HepG2 (cell line): ENCODE results near the gene TMEM14C. TPM values are rescaled to one million over a fixed set of nuclear protein-coding genes. Genes with fewer than 3 reads are reported as not detected.
A peak's percentile ranks its signal among the peaks of the same experiment; 100 is the strongest.

Source experiments
- ATF7 ChIP-seq, 2 experiments: fragments of 450-650 bp in 1 of 2; sonication (generic) in 1 of 2; formaldehyde crosslinking in 1 of 2; IDR thresholded peaks; 2 replicates each; pipeline versions ENCODE4 v1.4.0 to v1.6.1; 2016 to 2020; ENCODE audit warnings: antibody characterized with exemption in 1 of 2, mild to moderate bottlenecking in 1 of 2, missing genetic modification reagents in 1 of 2
- ELF4 ChIP-seq: sonication (generic); formaldehyde crosslinking; IDR thresholded peaks from 2 replicates; pipeline ENCODE4 v1.5.0; 2020; ENCODE audit warnings: missing genetic modification reagents, mild to moderate bottlenecking, moderate library complexity, borderline replicate concordance
- EP300 ChIP-seq, 3 experiments: sonication (generic) in 1 of 3; formaldehyde crosslinking in 1 of 3; IDR thresholded peaks; 2 replicates each; pipeline versions ENCODE4 v1.5.1 to v1.6.1; 2011 to 2020; ENCODE audit warnings: low read depth in 2 of 3, low read length in 2 of 3, borderline replicate concordance in 1 of 3, improper control_type of control experiment in 1 of 3, mild to moderate bottlenecking in 1 of 3, missing genetic modification reagents in 1 of 3, moderate library complexity in 1 of 3
- ESRRA ChIP-seq: sonication (generic); formaldehyde crosslinking; IDR thresholded peaks from 2 replicates; pipeline ENCODE4 v1.5.1; 2020; ENCODE audit warnings: mild to moderate bottlenecking, low read depth, missing genetic modification reagents
- GTF3A ChIP-seq: sonication (generic); formaldehyde crosslinking; conservative IDR thresholded peaks from 2 replicates; pipeline ENCODE4 v1.4.0; 2020; ENCODE audit warnings: mild to moderate bottlenecking, missing genetic modification reagents
- HDAC6 ChIP-seq: fragments of 200-600 bp; sonication (generic); IDR thresholded peaks from 2 replicates; pipeline ENCODE4 v1.7.0; 2017; ENCODE audit warnings: mild to moderate bottlenecking, antibody characterized with exemption, low read length, low read depth
- HOXA9 ChIP-seq: sonication (generic); formaldehyde crosslinking; IDR thresholded peaks from 2 replicates; pipeline ENCODE4 v1.8.1; 2022; ENCODE audit warnings: missing genetic modification reagents, mild to moderate bottlenecking, moderate library complexity, borderline replicate concordance
- HOXD1 ChIP-seq: sonication (generic); formaldehyde crosslinking; IDR thresholded peaks from 2 replicates; pipeline ENCODE4 v1.5.0; 2020; ENCODE audit warnings: missing genetic modification reagents
- ISL2 ChIP-seq: sonication (generic); formaldehyde crosslinking; IDR thresholded peaks from 2 replicates; pipeline ENCODE4 v1.5.0; 2020; ENCODE audit warnings: missing genetic modification reagents
- KDM3A ChIP-seq: IDR thresholded peaks from 2 replicates; pipeline ENCODE4 v1.6.1; 2018; ENCODE audit warnings: low read depth, missing compliant biosample characterization
- KDM4B ChIP-seq: sonication (generic); formaldehyde crosslinking; IDR thresholded peaks from 2 replicates; pipeline ENCODE4 v1.4.0; 2020; ENCODE audit warnings: missing genetic modification reagents
- KLF16 ChIP-seq, 2 experiments: sonication (generic) in 1 of 2; formaldehyde crosslinking in 1 of 2; IDR thresholded peaks; 2 replicates each; pipeline versions ENCODE4 v1.6.1 to v1.8.0; 2016 to 2023; ENCODE audit warnings: missing genetic modification reagents in 2 of 2, missing compliant biosample characterization in 1 of 2
- MTA1 ChIP-seq: sonication (generic); formaldehyde crosslinking; IDR thresholded peaks from 2 replicates; pipeline ENCODE4 v1.4.0; 2020; ENCODE audit warnings: missing genetic modification reagents, mild to moderate bottlenecking, borderline replicate concordance
- POLR2G ChIP-seq: fragments of 200-400 bp; formaldehyde crosslinking; IDR thresholded peaks from 2 replicates; pipeline ENCODE4 v1.6.1; 2018; ENCODE audit warnings: mild to moderate bottlenecking, low read depth, low read length, moderate library complexity
- RAD21 ChIP-seq: fragments of 450-650 bp; formaldehyde crosslinking; IDR thresholded peaks from 2 replicates; pipeline ENCODE4 v1.5.0; 2020; ENCODE audit warnings: mild to moderate bottlenecking
- SMAD1 ChIP-seq: sonication (generic); formaldehyde crosslinking; IDR thresholded peaks from 2 replicates; pipeline ENCODE4 v1.4.0; 2020; ENCODE audit warnings: missing genetic modification reagents, low read depth, mild to moderate bottlenecking, borderline replicate concordance
- SP2 ChIP-seq: sonication (generic); formaldehyde crosslinking; IDR thresholded peaks from 2 replicates; pipeline ENCODE4 v1.5.1; 2020; ENCODE audit warnings: mild to moderate bottlenecking, missing genetic modification reagents
- STAG1 ChIP-seq: sonication (generic); formaldehyde crosslinking; IDR thresholded peaks from 2 replicates; pipeline ENCODE4 v1.4.0; 2020; ENCODE audit warnings: missing genetic modification reagents
- ZMYM4 ChIP-seq: sonication (generic); formaldehyde crosslinking; IDR thresholded peaks from 2 replicates; pipeline ENCODE4 v1.8.1; 2023; ENCODE audit warnings: mild to moderate bottlenecking, missing genetic modification reagents
- ZNF232 ChIP-seq: sonication (generic); formaldehyde crosslinking; IDR thresholded peaks from 2 replicates; pipeline ENCODE4 v1.4.0; 2020; ENCODE audit warnings: missing genetic modification reagents, borderline replicate concordance
- ZNF335 ChIP-seq: sonication (generic); formaldehyde crosslinking; IDR thresholded peaks from 2 replicates; pipeline ENCODE4 v1.4.0; 2020; ENCODE audit warnings: missing genetic modification reagents
- polyA plus RNA-seq, 8 experiments: library from polyadenylated mRNA; depleted of rRNA in 3 of 8; stranded (reverse) in 7 of 8; unstranded in 1 of 8; fragments of >200 nt; fragmentation: Illumina TruSeq in 4 of 8; extraction: Trizol in 4 of 8; gene quantifications; 2 replicates each; pipeline versions ENCODE4 v1.2.1 to v1.2.3, GENCODE V29; 2011 to 2016; ENCODE audit warnings: low read depth in 4 of 8, missing spikeins in 1 of 8, mixed read lengths in 1 of 8; ENCODE audit not compliant: insufficient read depth in 1 of 8
- total RNA-seq, 5 experiments: library from RNA; depleted of rRNA; stranded (reverse); fragments of >200 nt; fragmentation: Illumina TruSeq; extraction: Trizol; gene quantifications; 2 replicates each; pipeline ENCODE4 v1.2.3, GENCODE V29; 2016; ENCODE audit warnings: low read depth in 1 of 5
- TF ChIP-seq, protein P1 (sequence below): sonication (generic); formaldehyde crosslinking; conservative IDR thresholded peaks from 2 replicates; pipeline ENCODE4 v1.4.0; 2020; ENCODE audit warnings: missing genetic modification reagents
- TF ChIP-seq, protein P2 (sequence below): sonication (generic); formaldehyde crosslinking; IDR thresholded peaks from 2 replicates; pipeline ENCODE4 v1.5.1; 2020; ENCODE audit warnings: mild to moderate bottlenecking, missing genetic modification reagents, moderate library complexity
- TF ChIP-seq, protein P3 (sequence below): sonication (generic); formaldehyde crosslinking; IDR thresholded peaks from 2 replicates; pipeline ENCODE4 v1.4.0; 2020; ENCODE audit warnings: missing genetic modification reagents, low read depth, mild to moderate bottlenecking, borderline replicate concordance

TMEM14C gene
- total and polyA plus RNA-seq, 2 of the 13 experiments (the other 11 are each of a cell fraction or from before 2014, with no cell fraction given), result 184 TPM

DNA sequence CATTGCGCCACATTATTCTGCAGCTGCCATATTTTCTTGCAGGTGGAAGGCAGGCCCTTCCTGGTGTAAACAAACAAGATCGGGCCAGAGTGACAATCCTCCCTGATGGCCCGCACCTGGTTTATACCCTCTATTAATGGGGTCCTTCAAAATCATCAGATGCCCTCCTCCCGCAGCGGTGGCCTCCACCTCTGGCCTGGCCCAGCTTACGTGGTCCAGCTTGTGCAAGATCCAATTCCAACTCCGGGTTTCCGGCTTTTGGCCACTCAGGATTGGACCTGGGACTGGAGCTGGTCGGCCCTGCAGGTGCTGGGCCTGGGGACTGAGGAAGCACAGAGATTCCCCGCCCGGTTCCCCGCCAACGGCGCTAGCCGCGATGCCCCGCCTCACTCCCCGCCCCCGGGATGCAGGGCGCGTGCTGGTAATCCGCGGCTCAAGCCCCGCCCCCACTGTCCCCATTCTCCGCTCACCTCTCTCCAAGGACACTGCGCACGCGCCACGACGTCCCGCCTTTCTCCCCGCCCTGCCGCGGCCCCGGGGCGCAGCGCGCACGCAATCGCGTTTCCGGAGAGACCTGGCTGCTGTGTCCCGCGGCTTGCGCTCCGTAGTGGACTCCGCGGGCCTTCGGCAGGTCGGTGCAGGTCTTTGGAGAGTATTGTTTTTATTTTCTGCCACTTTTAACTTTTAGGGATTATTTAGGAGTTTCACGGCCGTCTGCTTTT lies 24.5 kb downstream of the TMEM14C start, which contains the start of gene TMEM14B (continued):
- TF ChIP-seq, protein P1, sequence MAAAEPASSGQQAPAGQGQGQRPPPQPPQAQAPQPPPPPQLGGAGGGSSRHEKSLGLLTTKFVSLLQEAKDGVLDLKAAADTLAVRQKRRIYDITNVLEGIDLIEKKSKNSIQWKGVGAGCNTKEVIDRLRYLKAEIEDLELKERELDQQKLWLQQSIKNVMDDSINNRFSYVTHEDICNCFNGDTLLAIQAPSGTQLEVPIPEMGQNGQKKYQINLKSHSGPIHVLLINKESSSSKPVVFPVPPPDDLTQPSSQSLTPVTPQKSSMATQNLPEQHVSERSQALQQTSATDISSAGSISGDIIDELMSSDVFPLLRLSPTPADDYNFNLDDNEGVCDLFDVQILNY (CRISPR knock-in tag), result peak; percentile 68
- peak; percentile 97 for TF ChIP-seq ZNF335 (CRISPR knock-in tag)
- TF ChIP-seq ZMYM4 (CRISPR knock-in tag), result peak; percentile 90
- TF ChIP-seq GTF3A (CRISPR knock-in tag), result no peak
- TF ChIP-seq HOXD1 (CRISPR knock-in tag), result peak; percentile 70; the same call in 1 of the 2 replicates
- TF ChIP-seq SMAD1 (CRISPR knock-in tag), result no peak
- TF ChIP-seq MTA1, result peak; percentile 69; the same call in 1 of the 2 replicates
- TF ChIP-seq EP300 (IDR thresholded peaks at IDR 0.05; ENCODE audit: low read depth in 2 of 2, low read length in 2 of 2), result peak in 1 of 2 experiments; percentile 37; a peak in 3 of 4 replicates
- peak; percentile 32; the same call in 1 of the 2 replicates for TF ChIP-seq EP300 (CRISPR knock-in tag; IDR thresholded peaks at IDR 0.05; ENCODE audit: borderline replicate concordance)
- 0 out of 2 replicates have a peak, but pooled peaks have one; percentile 55 for TF ChIP-seq ISL2 (CRISPR knock-in tag)
- peak; percentile 91 for TF ChIP-seq KDM3A (CRISPR knock-in tag)
- TF ChIP-seq, protein P2, sequence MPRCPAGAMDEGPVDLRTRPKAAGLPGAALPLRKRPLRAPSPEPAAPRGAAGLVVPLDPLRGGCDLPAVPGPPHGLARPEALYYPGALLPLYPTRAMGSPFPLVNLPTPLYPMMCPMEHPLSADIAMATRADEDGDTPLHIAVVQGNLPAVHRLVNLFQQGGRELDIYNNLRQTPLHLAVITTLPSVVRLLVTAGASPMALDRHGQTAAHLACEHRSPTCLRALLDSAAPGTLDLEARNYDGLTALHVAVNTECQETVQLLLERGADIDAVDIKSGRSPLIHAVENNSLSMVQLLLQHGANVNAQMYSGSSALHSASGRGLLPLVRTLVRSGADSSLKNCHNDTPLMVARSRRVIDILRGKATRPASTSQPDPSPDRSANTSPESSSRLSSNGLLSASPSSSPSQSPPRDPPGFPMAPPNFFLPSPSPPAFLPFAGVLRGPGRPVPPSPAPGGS (CRISPR knock-in tag), result no peak; the same call in 1 of the 2 replicates
- TF ChIP-seq STAG1 (CRISPR knock-in tag), result peak; percentile 12; the same call in 1 of the 2 replicates
- no peak; the same call in 1 of the 2 replicates for TF ChIP-seq ZNF232 (CRISPR knock-in tag)
- TF ChIP-seq KLF16 (CRISPR knock-in tag; IDR thresholded peaks at IDR 0.05), result peak; percentile 31 to 80; a peak in 1 of 4 replicates
- no peak for TF ChIP-seq HDAC6
- peak; percentile 55; the same call in 1 of the 2 replicates for TF ChIP-seq SP2 (CRISPR knock-in tag)
- 0 out of 2 replicates have a peak, but pooled peaks have one; percentile 22 for TF ChIP-seq HOXA9 (CRISPR knock-in tag)
- TF ChIP-seq ELF4, result peak; percentile 74; the same call in 1 of the 2 replicates
- TF ChIP-seq POLR2G, result peak; percentile 97
- TF ChIP-seq RAD21, result peak; percentile 25
- TF ChIP-seq ATF7 (IDR thresholded peaks at IDR 0.05), result no peak
- no peak for TF ChIP-seq ATF7 (CRISPR knock-in tag; IDR thresholded peaks at IDR 0.05)
- no peak for TF ChIP-seq KDM4B (CRISPR knock-in tag)
- no peak; the same call in 1 of the 2 replicates for TF ChIP-seq ESRRA
- TF ChIP-seq, protein P3, sequence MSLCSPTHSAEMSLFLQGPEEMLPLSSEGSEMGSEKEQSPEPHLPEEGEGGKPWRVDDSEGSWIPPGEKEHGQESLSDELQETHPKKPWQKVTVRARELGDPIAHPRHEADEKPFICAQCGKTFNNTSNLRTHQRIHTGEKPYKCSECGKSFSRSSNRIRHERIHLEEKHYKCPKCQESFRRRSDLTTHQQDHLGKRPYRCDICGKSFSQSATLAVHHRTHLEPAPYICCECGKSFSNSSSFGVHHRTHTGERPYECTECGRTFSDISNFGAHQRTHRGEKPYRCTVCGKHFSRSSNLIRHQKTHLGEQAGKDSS (CRISPR knock-in tag), result peak; percentile 89; the same call in 1 of the 2 replicates
